Measurements from ENCODE around the gene PARVB. TPM values are rescaled to one million over a fixed set of nuclear protein-coding genes. Genes with fewer than 3 reads are reported as not detected.

Gene PARVB
- polyA plus RNA-seq, 1 donor (not counting 4 experiments of a cell fraction or from before 2014, with no cell fraction given), result 10.5 TPM

DNA sequence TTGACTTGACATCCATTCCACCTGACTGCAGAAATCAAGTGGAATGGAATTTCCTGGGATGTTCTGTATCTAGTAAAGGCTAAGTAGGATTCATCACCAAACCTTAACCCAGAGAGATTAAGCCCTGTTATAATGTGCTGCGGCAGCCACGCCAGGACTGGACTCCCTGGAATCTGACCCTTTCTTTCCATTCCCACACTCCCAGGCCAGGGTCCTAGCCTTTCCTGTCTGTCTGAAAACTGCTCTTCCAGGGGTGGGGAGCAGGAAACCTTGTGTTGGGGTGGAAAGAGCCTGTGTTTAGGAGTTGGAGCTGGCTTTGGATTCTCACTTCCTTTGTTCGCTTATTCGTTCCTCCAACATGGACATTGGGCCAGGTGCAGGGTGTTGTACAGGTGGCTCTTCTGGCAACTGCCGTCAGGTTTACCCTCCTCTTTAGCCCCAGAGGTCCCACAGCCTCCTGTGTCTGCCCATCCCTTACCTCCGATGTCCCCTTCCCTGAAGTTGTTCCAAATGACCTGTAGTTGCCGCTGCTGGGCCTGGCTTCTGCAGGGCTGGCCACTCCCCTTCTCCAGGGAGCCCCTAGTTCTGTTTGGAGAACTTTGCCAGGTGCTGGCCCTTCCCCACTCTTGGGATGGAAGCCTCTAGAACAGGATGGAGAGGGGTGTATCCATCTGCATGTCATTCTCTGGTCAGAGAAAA is 20.5 kb upstream of the PARVB start:
- H3K4me1 ChIP-seq (ENCODE audit: control insufficient read depth, extremely low read depth, insufficient read depth, low read length), result no peaks in the 10 kb centered on the region
- no peak for FAIRE-seq
- dilution Hi-C loops (cut with MboI; ENCODE audit: extremely low pct_ligation_motif_present, low sequenced_read_pairs), result no loop called here

DNA sequence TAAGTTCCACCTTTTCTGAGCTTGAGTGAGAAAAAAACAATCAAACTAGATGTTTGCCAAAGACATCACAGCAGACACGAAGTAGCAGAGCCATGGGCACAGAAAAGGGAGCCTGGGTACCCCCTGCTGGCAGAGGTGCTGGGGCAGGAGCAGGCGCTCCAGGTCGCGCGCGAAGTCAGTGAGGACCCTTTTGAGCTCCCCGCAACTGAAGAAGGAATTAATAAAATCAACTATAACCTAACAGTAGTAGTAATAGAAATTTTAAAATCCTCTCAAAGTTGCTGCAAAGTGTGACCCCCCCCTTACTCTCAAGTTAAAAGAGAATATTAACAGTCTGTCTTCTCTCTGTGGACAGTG is 20.0 kb upstream of the PARVB start:
- Histone ChIP-seq H3K4me2 (ENCODE audit: control insufficient read depth, extremely low read depth, insufficient read depth, low read depth, low read length) (no peak overlapping the region), H3K27ac (ENCODE audit: control insufficient read depth, insufficient read depth, low read length) (no peak overlapping the region), H4K20me1 (ENCODE audit: control insufficient read depth, extremely low read depth, insufficient read depth, low read length) (peaks cover 3% of the 10 kb centered on the region), H2AFZ (ENCODE audit: control insufficient read depth, low read length) (no peak overlapping the region), H3K9me1 (ENCODE audit: control insufficient read depth, extremely low read depth, insufficient read depth, low read length) (no peaks in the 10 kb centered on the region), H3K9me3 (ENCODE audit: control insufficient read depth, low read depth, low read length) (no peaks in the 10 kb centered on the region), H3K4me1 (ENCODE audit: control insufficient read depth, extremely low read depth, insufficient read depth, low read length) (no peaks in the 10 kb centered on the region), H3K4me3 (ENCODE audit: control insufficient read depth in 2 of 3, extremely low read depth in 1 of 3, insufficient read depth in 2 of 3, low read depth in 1 of 3, low read length in 3 of 3) (no peak overlapping the region), H3K9ac (ENCODE audit: control insufficient read depth, extremely low read depth, insufficient read depth, low read length) (no peak overlapping the region), H3K36me3 (ENCODE audit: control insufficient read depth in 2 of 2, extremely low read depth in 1 of 2, insufficient read depth in 2 of 2, low read length in 2 of 2) (peaks cover 0 to 2% of the 10 kb centered on the region in 2 experiments), H3K27me3 (ENCODE audit: control insufficient read depth, extremely low read depth, insufficient read depth, low read length) (no peaks in the 10 kb centered on the region), H3K79me2 (ENCODE audit: control insufficient read depth, insufficient read depth, low read length) (no peaks in the 10 kb centered on the region)
- no peak for TF ChIP-seq EZH2 (IDR thresholded peaks at IDR 0.05; ENCODE audit: low read length)
- TF ChIP-seq, protein P1, sequence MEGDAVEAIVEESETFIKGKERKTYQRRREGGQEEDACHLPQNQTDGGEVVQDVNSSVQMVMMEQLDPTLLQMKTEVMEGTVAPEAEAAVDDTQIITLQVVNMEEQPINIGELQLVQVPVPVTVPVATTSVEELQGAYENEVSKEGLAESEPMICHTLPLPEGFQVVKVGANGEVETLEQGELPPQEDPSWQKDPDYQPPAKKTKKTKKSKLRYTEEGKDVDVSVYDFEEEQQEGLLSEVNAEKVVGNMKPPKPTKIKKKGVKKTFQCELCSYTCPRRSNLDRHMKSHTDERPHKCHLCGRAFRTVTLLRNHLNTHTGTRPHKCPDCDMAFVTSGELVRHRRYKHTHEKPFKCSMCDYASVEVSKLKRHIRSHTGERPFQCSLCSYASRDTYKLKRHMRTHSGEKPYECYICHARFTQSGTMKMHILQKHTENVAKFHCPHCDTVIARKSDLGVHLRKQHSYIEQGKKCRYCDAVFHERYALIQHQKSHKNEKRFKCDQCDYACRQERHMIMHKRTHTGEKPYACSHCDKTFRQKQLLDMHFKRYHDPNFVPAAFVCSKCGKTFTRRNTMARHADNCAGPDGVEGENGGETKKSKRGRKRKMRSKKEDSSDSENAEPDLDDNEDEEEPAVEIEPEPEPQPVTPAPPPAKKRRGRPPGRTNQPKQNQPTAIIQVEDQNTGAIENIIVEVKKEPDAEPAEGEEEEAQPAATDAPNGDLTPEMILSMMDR (optimal IDR thresholded peaks at IDR 0.05 in 1 of 3, IDR thresholded peaks at IDR 0.05 in 1 of 3, conservative IDR thresholded peaks at IDR 0.05 in 1 of 3; ENCODE audit: extremely low read depth in 1 of 3, insufficient read depth in 2 of 3, low read length in 3 of 3), result no peak
- FAIRE-seq, result no peak
- dilution Hi-C loops (cut with MboI; ENCODE audit: extremely low pct_ligation_motif_present, low sequenced_read_pairs), result no loop called here
- no peak for DNase-seq (ENCODE audit: low read depth, low spot score)

More for the DNA sequence above, 20.5 kb upstream of the PARVB start:
- Histone ChIP-seq H4K20me1 (ENCODE audit: control insufficient read depth, extremely low read depth, insufficient read depth, low read length) (peaks cover 3% of the 10 kb centered on the region), H3K9me3 (ENCODE audit: control insufficient read depth, low read depth, low read length) (no peaks in the 10 kb centered on the region), H2AFZ (ENCODE audit: control insufficient read depth, low read length) (no peak overlapping the region), H3K79me2 (ENCODE audit: control insufficient read depth, insufficient read depth, low read length) (no peaks in the 10 kb centered on the region), H3K4me2 (ENCODE audit: control insufficient read depth, extremely low read depth, insufficient read depth, low read depth, low read length) (no peak overlapping the region), H3K9ac (ENCODE audit: control insufficient read depth, extremely low read depth, insufficient read depth, low read length) (no peak overlapping the region), H3K27me3 (ENCODE audit: control insufficient read depth, extremely low read depth, insufficient read depth, low read length) (no peaks in the 10 kb centered on the region), H3K9me1 (ENCODE audit: control insufficient read depth, extremely low read depth, insufficient read depth, low read length) (no peaks in the 10 kb centered on the region), H3K36me3 (ENCODE audit: control insufficient read depth in 2 of 2, extremely low read depth in 1 of 2, insufficient read depth in 2 of 2, low read length in 2 of 2) (peaks cover under 1 to 2% of the 10 kb centered on the region in 2 experiments), H3K27ac (ENCODE audit: control insufficient read depth, insufficient read depth, low read length) (no peak overlapping the region), H3K4me3 (ENCODE audit: control insufficient read depth in 2 of 3, extremely low read depth in 1 of 3, insufficient read depth in 2 of 3, low read depth in 1 of 3, low read length in 3 of 3) (no peak overlapping the region)
- no peak for DNase-seq (ENCODE audit: low read depth, low spot score)
- TF ChIP-seq, protein P1 (optimal IDR thresholded peaks at IDR 0.05 in 1 of 3, IDR thresholded peaks at IDR 0.05 in 1 of 3, conservative IDR thresholded peaks at IDR 0.05 in 1 of 3; ENCODE audit: extremely low read depth in 1 of 3, insufficient read depth in 2 of 3, low read length in 3 of 3), result no peak
- TF ChIP-seq EZH2 (IDR thresholded peaks at IDR 0.05; ENCODE audit: low read length), result no peak
